Astrocyte (in vitro differentiated cells and primary cell): ENCODE results near the gene SPATA2.

Experiments used
- CTCF ChIP-seq: IDR thresholded peaks from 2 replicates; pipeline ENCODE4 v1.5.1; 2011; ENCODE audit warnings: low read depth, mild to moderate bottlenecking, inconsistent platforms, low read length, moderate library complexity; ENCODE audit not compliant: insufficient read depth
- EZH2 ChIP-seq: IDR thresholded peaks from 2 replicates; pipeline ENCODE4 v1.6.1; 2012; ENCODE audit warnings: mild to moderate bottlenecking, low read length, inconsistent platforms; ENCODE audit not compliant: insufficient read depth

GRCh38 chr20:49892260-49892659 lies 23.1 kb downstream of the SPATA2 start:
- no peak for TF ChIP-seq EZH2
- no peak for TF ChIP-seq CTCF
